Activated T-cell treated with anti-CD3 and anti-CD28 coated beads for 48 hours (primary cell): ENCODE measurements around the gene C3orf70.

Experiments
- DNase-seq: peaks from one replicate; pipeline ENCODE4 v3.0.0-alpha.2; 2020; ENCODE audit warnings: low read depth

Gene C3orf70

GRCh38 chr3:185152410-185153170 lies at the start of gene C3orf70:
TSS of gene C3orf70 (minus strand) at chr3:185153060. CDS start at chr3:185152823, 237 bp downstream.
- peak; percentile 14 for DNase-seq

GRCh38 chr3:185200639-185201038 lies 47.8 kb upstream of the C3orf70 start:
- DNase-seq: no peak

GRCh38 chr3:185199671-185200070 lies 46.8 kb upstream of the C3orf70 start:
- DNase-seq: no peak

GRCh38 chr3:185199206-185199605 lies 46.3 kb upstream of the C3orf70 start:
- no peak for DNase-seq

GRCh38 chr3:185197068-185197467 lies 44.2 kb upstream of the C3orf70 start:
- no peak for DNase-seq

GRCh38 chr3:185195652-185196051 lies 42.8 kb upstream of the C3orf70 start:
- no peak for DNase-seq

GRCh38 chr3:185188816-185189215 lies 36.0 kb upstream of the C3orf70 start:
- no peak for DNase-seq

- no peak for DNase-seq
Observed at GRCh38 chr3:185187391-185187790, 34.5 kb upstream of the C3orf70 start.

GRCh38 chr3:185176750-185177359 lies 24.0 kb upstream of the C3orf70 start:
- DNase-seq: no peak

GRCh38 chr3:185175370-185175987 lies 22.6 kb upstream of the C3orf70 start:
- DNase-seq: no peak

- no peak for DNase-seq
Observed at GRCh38 chr3:185172086-185173049, 19.5 kb upstream of the C3orf70 start.

GRCh38 chr3:185164428-185165217 lies 11.8 kb upstream of the C3orf70 start:
- DNase-seq: no peak

GRCh38 chr3:185162634-185163033 lies 9.8 kb upstream of the C3orf70 start:
- no peak for DNase-seq

GRCh38 chr3:185161761-185162160 lies 8.9 kb upstream of the C3orf70 start:
- no peak for DNase-seq

- no peak for DNase-seq
Observed at GRCh38 chr3:185157347-185157746, 4.5 kb upstream of the C3orf70 start.

- no peak for DNase-seq
Observed at GRCh38 chr3:185155678-185156077, 2.8 kb upstream of the C3orf70 start.

GRCh38 chr3:185153861-185154629 lies 1.2 kb upstream of the C3orf70 start:
- no peak for DNase-seq

- DNase-seq: no peak
Observed at GRCh38 chr3:185153171-185153771, 411 bp upstream of the C3orf70 start.

- DNase-seq: no peak
Observed at GRCh38 chr3:185151964-185152409, 873 bp downstream of the C3orf70 start.
